LHCN-M2 (cell line): ENCODE results near the gene TAF6L. TPM values are rescaled to one million over a fixed set of nuclear protein-coding genes. Genes with fewer than 3 reads are reported as not detected.
"Not testable (repeated sequence)": the region's sequence is repeated elsewhere in the genome, so short reads cannot be mapped to it uniquely, and the experiment has no call there.

Experiments
- DNase-seq: peaks from one replicate; pipeline ENCODE4 v3.0.0-alpha.2; 2012; ENCODE audit warnings: low read depth
- total RNA-seq: library from RNA; depleted of rRNA; stranded (reverse); fragments of >200 nt; gene quantifications from 2 replicates; pipeline ENCODE4 v1.2.3, GENCODE V29; 2014

TAF6L gene
- total RNA-seq, 1 experiment from 2014 or later = 25.9 TPM

GRCh38 chr11:62757846-62758788 lies 13.1 kb upstream of the TAF6L start:
- no peak for DNase-seq

GRCh38 chr11:62760867-62761227 lies 10.3 kb upstream of the TAF6L start:
- DNase-seq = not testable (repeated sequence)

- DNase-seq = no peak
These were observed 435 bp upstream of the TAF6L start for GRCh38 chr11:62770778-62771143.

GRCh38 chr11:62774407-62774806 lies 3.2 kb downstream of the TAF6L start:
- DNase-seq = no peak

- no peak for DNase-seq
These were observed 4.5 kb downstream of the TAF6L start for GRCh38 chr11:62775646-62776045.

- no peak for DNase-seq
These were observed 6.2 kb downstream of the TAF6L start for GRCh38 chr11:62777389-62777788.

GRCh38 chr11:62778441-62778840 lies 7.2 kb downstream of the TAF6L start:
- DNase-seq = no peak

- no peak for DNase-seq
These were observed 11.6 kb downstream of the TAF6L start for GRCh38 chr11:62782753-62783152.

- peak; percentile 77 for DNase-seq
These were observed 15.3 kb downstream of the TAF6L start for GRCh38 chr11:62786318-62787004.

- peak; percentile 98 for DNase-seq
These were observed 16.0 kb downstream of the TAF6L start, which contains the start of gene TMEM179B for GRCh38 chr11:62787005-62787759. TMEM179B (plus strand) TSS chr11:62787402; CDS start chr11:62787432, 30 bp downstream.

- no peak for DNase-seq
These were observed 17.8 kb downstream of the TAF6L start for GRCh38 chr11:62788991-62789390.

- no peak for DNase-seq
These were observed 18.4 kb downstream of the TAF6L start for GRCh38 chr11:62789576-62789975.

GRCh38 chr11:62791501-62792201 lies 20.5 kb downstream of the TAF6L start, which contains the start of gene TMEM223:
TMEM223 (minus strand) TSS chr11:62792006; CDS start chr11:62791994, 12 bp downstream.
- peak; percentile 76 for DNase-seq

GRCh38 chr11:62792202-62792575 lies 21.0 kb downstream of the TAF6L start:
- DNase-seq = no peak

GRCh38 chr11:62794201-62794775 lies 23.1 kb downstream of the TAF6L start:
- no peak for DNase-seq

GRCh38 chr11:62796281-62796680 lies 25.1 kb downstream of the TAF6L start:
- no peak for DNase-seq

- no peak for DNase-seq
These were observed 28.3 kb downstream of the TAF6L start for GRCh38 chr11:62799486-62799885.

GRCh38 chr11:62801071-62801470 lies 29.9 kb downstream of the TAF6L start:
- no peak for DNase-seq

GRCh38 chr11:62804310-62805075 lies 33.3 kb downstream of the TAF6L start:
- DNase-seq = peak; percentile 21
